Gastrocnemius medialis (tissue), 4 donors: ENCODE data around the gene TRABD2A.

Experiments
- CTCF ChIP-seq, 5 experiments: fragments of 450-650 bp in 3 of 5; fragments of 200-600 bp in 2 of 5; sonication (generic) in 2 of 5; IDR thresholded peaks in 4 of 5; conservative IDR thresholded peaks in 1 of 5; 1 replicate in 4 of 5; 2 replicates in 1 of 5; pipeline ENCODE4 v1.5.1; 2016 to 2019; ENCODE audit warnings: antibody characterized with exemption in 5 of 5, mild to moderate bottlenecking in 3 of 5, moderate library complexity in 3 of 5
- POLR2A ChIP-seq, 2 donors: fragments of 450-650 bp; IDR thresholded peaks; one replicate each; pipeline ENCODE4 v1.6.1; 2017; ENCODE audit warnings: antibody characterized with exemption in 2 of 2, mild to moderate bottlenecking in 2 of 2, moderate library complexity in 2 of 2

- TF ChIP-seq POLR2A (IDR thresholded peaks at IDR 0.05) = no peak
- TF ChIP-seq CTCF (IDR thresholded peaks at IDR 0.05 in 4 of 5, conservative IDR thresholded peaks at IDR 0.05 in 1 of 5) = no peak
Observed at GRCh38 chr2:84832772-84833461, 48.0 kb downstream of the TRABD2A start.
